SH-SY5Y (cell line): ENCODE results near the gene SHD.

ENCODE experiments used
- GATA2 ChIP-seq: IDR thresholded peaks from 2 replicates; pipeline ENCODE4 v1.6.1; 2011; ENCODE audit warnings: mild to moderate bottlenecking, low read depth, low read length
- GATA3 ChIP-seq: IDR thresholded peaks from 2 replicates; pipeline ENCODE4 v1.6.1; 2011; ENCODE audit warnings: low read depth, mild to moderate bottlenecking, low read length, moderate library complexity

GRCh38 chr19:4313847-4314490 lies 34.9 kb downstream of the SHD start:
- TF ChIP-seq GATA3 (no peak), GATA2 (no peak)
